Osteocyte (in vitro differentiated cells): ENCODE results near the gene IFT27. TPM values are rescaled to one million over a fixed set of nuclear protein-coding genes. Genes with fewer than 3 reads are reported as not detected.

Experiments
- DNase-seq: peaks from one replicate; pipeline ENCODE4 v3.0.0; 2021; ENCODE audit warnings: mixed read lengths; ENCODE audit not compliant: unreplicated experiment; ENCODE audit errors: extremely low spot score
- H3K27ac Mint-ChIP-seq: one replicate; pipeline ENCODE4 v1.8.0; 2021; ENCODE audit warnings: mild to moderate bottlenecking, mixed read lengths; ENCODE audit not compliant: unreplicated experiment
- H3K27me3 Mint-ChIP-seq: one replicate; pipeline ENCODE4 v1.8.0; 2021; ENCODE audit warnings: mixed read lengths; ENCODE audit not compliant: unreplicated experiment
- H3K36me3 Mint-ChIP-seq: one replicate; pipeline ENCODE4 v1.8.0; 2021; ENCODE audit warnings: mixed read lengths; ENCODE audit not compliant: unreplicated experiment
- H3K4me1 Mint-ChIP-seq: one replicate; pipeline ENCODE4 v1.8.0; 2021; ENCODE audit warnings: mixed read lengths; ENCODE audit not compliant: unreplicated experiment
- H3K4me3 Mint-ChIP-seq: one replicate; pipeline ENCODE4 v1.8.0; 2021; ENCODE audit warnings: mild to moderate bottlenecking, moderate library complexity, mixed read lengths; ENCODE audit not compliant: unreplicated experiment
- H3K9me3 Mint-ChIP-seq: one replicate; pipeline ENCODE4 v1.8.0; 2021; ENCODE audit warnings: mixed read lengths; ENCODE audit not compliant: unreplicated experiment
- total RNA-seq: library from RNA; stranded (reverse); gene quantifications from 2 replicates; pipeline ENCODE4 v1.2.1, GENCODE V29; 2021
- TF ChIP-seq, protein P1 (sequence below): fragments of 200-600 bp; sonication (generic); IDR thresholded peaks from 2 replicates; pipeline ENCODE4 v1.5.0; 2021; ENCODE audit warnings: antibody characterized with exemption, mild to moderate bottlenecking, moderate library complexity

The IFT27 gene
- total RNA-seq, 1 donor from 2014 or later: 36.9 TPM

DNA sequence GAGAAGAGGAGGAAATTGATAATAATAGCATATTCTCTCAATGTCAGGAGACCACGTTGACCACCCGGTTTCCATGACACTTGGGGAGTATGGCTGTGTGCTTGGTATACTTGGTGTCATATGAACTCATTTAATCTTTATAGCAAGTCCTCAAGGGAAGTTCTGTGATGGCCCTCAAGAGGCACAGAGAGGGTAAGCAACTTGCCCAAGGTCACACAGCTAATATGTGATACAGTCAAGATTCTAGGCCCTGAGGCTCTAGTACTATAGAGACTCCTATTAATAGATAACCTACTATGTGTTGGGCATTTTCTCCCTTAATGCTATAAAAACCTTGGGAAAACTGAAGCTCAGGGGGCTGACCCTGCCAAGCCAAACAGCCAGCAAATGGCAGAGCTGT, 61.8 kb downstream of the IFT27 start:
- Mint-ChIP-seq H3K27me3 (peaks cover 74% of the 10 kb centered on the region), H3K36me3 (no peaks in the 10 kb centered on the region), H3K27ac (no peak overlapping the region), H3K4me3 (no peak overlapping the region), H3K9me3 (no peaks in the 10 kb centered on the region), H3K4me1 (no peaks in the 10 kb centered on the region)
- TF ChIP-seq, protein P1, sequence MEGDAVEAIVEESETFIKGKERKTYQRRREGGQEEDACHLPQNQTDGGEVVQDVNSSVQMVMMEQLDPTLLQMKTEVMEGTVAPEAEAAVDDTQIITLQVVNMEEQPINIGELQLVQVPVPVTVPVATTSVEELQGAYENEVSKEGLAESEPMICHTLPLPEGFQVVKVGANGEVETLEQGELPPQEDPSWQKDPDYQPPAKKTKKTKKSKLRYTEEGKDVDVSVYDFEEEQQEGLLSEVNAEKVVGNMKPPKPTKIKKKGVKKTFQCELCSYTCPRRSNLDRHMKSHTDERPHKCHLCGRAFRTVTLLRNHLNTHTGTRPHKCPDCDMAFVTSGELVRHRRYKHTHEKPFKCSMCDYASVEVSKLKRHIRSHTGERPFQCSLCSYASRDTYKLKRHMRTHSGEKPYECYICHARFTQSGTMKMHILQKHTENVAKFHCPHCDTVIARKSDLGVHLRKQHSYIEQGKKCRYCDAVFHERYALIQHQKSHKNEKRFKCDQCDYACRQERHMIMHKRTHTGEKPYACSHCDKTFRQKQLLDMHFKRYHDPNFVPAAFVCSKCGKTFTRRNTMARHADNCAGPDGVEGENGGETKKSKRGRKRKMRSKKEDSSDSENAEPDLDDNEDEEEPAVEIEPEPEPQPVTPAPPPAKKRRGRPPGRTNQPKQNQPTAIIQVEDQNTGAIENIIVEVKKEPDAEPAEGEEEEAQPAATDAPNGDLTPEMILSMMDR: no peak
- DNase-seq: no peak

DNA sequence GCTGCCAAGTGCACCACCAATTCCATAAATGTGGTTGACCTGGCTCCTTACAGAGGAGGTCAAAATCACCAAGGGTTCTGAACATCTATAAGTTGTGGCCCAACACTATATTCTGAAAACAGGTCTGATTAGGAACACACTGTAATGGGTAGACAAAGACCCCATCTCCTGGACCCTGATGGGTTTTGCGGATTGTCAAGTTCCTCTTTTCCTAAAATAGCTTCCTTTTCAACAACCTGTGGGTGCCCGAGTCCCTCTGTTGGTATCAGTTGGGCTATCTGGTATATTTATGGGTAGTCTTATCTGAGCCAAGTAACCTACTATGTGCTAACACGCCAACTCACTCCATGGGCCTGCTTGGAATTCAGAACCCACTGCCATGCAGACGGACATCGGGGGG, 62.5 kb downstream of the IFT27 start:
- Mint-ChIP-seq H3K4me1 (no peaks in the 10 kb centered on the region), H3K9me3 (no peaks in the 10 kb centered on the region), H3K36me3 (no peaks in the 10 kb centered on the region), H3K4me3 (no peak overlapping the region), H3K27ac (no peak overlapping the region), H3K27me3 (peaks cover 71% of the 10 kb centered on the region)
- TF ChIP-seq, protein P1: no peak
- DNase-seq: no peak

Other genes starting within 250 kb of the IFT27 start
- 150 and 155 TPM in 2 replicates for gene EIF3D, start 247.0 kb downstream of the IFT27 start, total RNA-seq
- gene CACNG2, start 72.4 kb downstream of the IFT27 start, total RNA-seq: not detected in 2 replicates
- gene PVALB, start 40.9 kb upstream of the IFT27 start, total RNA-seq: 0.94 TPM in 1 of 2 replicates, not detected in the other
- gene NCF4, start 84.9 kb upstream of the IFT27 start, total RNA-seq: not detected in 2 replicates
- not detected in 2 replicates for gene CSF2RB, start 137.5 kb upstream of the IFT27 start, total RNA-seq
- 20.5 and 21.1 TPM in 2 replicates for gene TST, start 243.3 kb upstream of the IFT27 start, total RNA-seq
- 57.4 and 65.1 TPM in 2 replicates for gene MPST, start 243.6 kb upstream of the IFT27 start, total RNA-seq